22Rv1 (cell line): ENCODE data around the gene C16orf87.

ENCODE experiments used
- CTCF ChIP-seq: fragments of 450-650 bp; IDR thresholded peaks from 2 replicates; pipeline ENCODE4 v1.5.1; 2017; ENCODE audit warnings: mild to moderate bottlenecking
- ZFX ChIP-seq: fragments of 450-650 bp; IDR thresholded peaks from 2 replicates; pipeline ENCODE4 v1.6.1; 2017; ENCODE audit warnings: antibody characterized with exemption, borderline replicate concordance

GRCh38 chr16:46800494-46800893 lies 30.5 kb downstream of the C16orf87 start:
- TF ChIP-seq CTCF: no peak
- no peak for TF ChIP-seq ZFX
